Transverse colon (tissue), 4 donors: ENCODE data around the gene LRRC4C. TPM values are rescaled to one million over a fixed set of nuclear protein-coding genes. Genes with fewer than 3 reads are reported as not detected.

Experiments
- DNase-seq: peaks from one replicate; pipeline ENCODE4 v3.0.0-alpha.2; 2019
- H3K27ac ChIP-seq, 4 donors: fragments of 200-600 bp; sonication (generic); 2 replicates each; pipeline ENCODE4 v1.5.1; 2016 to 2018; ENCODE audit warnings: inconsistent platforms in 4 of 4
- H3K27me3 ChIP-seq: fragments of 200-600 bp; sonication (generic); 2 replicates; pipeline ENCODE4 v1.5.1; 2017; ENCODE audit warnings: inconsistent platforms
- H3K36me3 ChIP-seq, 4 donors: fragments of 200-600 bp; sonication (generic); 2 replicates each; pipeline ENCODE4 v1.5.1; 2017 to 2019; ENCODE audit warnings: inconsistent platforms in 4 of 4
- H3K4me1 ChIP-seq, 4 donors: fragments of 200-600 bp; sonication (generic); 2 replicates each; pipeline ENCODE4 v1.5.1; 2017 to 2020; ENCODE audit warnings: inconsistent platforms in 4 of 4
- H3K4me3 ChIP-seq, 4 donors: fragments of 200-600 bp; sonication (generic); 1 replicate in 1 of 4; 2 replicates in 3 of 4; pipeline versions ENCODE4 v1.5.1 to v1.6.1; 2017 to 2019; ENCODE audit warnings: inconsistent platforms in 4 of 4
- H3K9me3 ChIP-seq, 2 donors: fragments of 200-600 bp; sonication (generic); 2 replicates each; pipeline ENCODE4 v1.5.1; 2017 to 2019; ENCODE audit warnings: inconsistent platforms in 2 of 2
- EP300 ChIP-seq: sonication (generic); formaldehyde crosslinking; IDR thresholded peaks from one replicate; pipeline ENCODE4 v1.6.1; 2017; ENCODE audit warnings: antibody characterized with exemption, low read depth
- POLR2A ChIP-seq: fragments of 450-650 bp; IDR thresholded peaks from one replicate; pipeline ENCODE4 v1.6.1; 2016; ENCODE audit warnings: antibody characterized with exemption, mild to moderate bottlenecking, moderate library complexity
- POLR2AphosphoS5 ChIP-seq, 3 donors: sonication (generic); formaldehyde crosslinking; IDR thresholded peaks; one replicate each; pipeline ENCODE4 v1.6.1; 2016; ENCODE audit warnings: antibody characterized with exemption in 3 of 3
- WGBS, 2 donors: methylation state at CpG; one replicate each; pipeline ENCODE4 v1.1.5; 2018; ENCODE audit warnings: low coverage in 1 of 2; 5-methylcytosine and 5-hydroxymethylcytosine counted together
- in situ Hi-C, 4 donors: fragments of 200-750 bp; cut with MboI; loops; one replicate each; pipeline versions ENCODE4 v1.15.0 to v1.15.1; 2017; ENCODE audit warnings: low sequenced_read_pairs in 3 of 4, low pct_ligation_motif_present in 1 of 4, low pct_unique_long_range_greater_than_20kb in 1 of 4
- intact Hi-C: fragments of 100-400 bp; cut with DNase I; formaldehyde crosslinking; loops from one replicate; pipeline ENCODE4 v1.15.1; 2023; ENCODE audit warnings: low total_unique reads
- total RNA-seq, 4 donors: library from RNA; depleted of rRNA; stranded (reverse); fragments of >200 nt; gene quantifications; one replicate each; pipeline ENCODE4 v1.1.0, GENCODE V29; 2016
- TF ChIP-seq, protein P1 (sequence below), 5 experiments: fragments of 200-600 bp in 3 of 5; fragments of 450-650 bp in 2 of 5; sonication (generic) in 3 of 5; IDR thresholded peaks; 1 replicate in 2 of 5; 2 replicates in 3 of 5; pipeline ENCODE4 v1.5.1; 2016 to 2017; ENCODE audit warnings: antibody characterized with exemption in 5 of 5, inconsistent platforms in 3 of 5, mild to moderate bottlenecking in 2 of 5, moderate library complexity in 1 of 5

LRRC4C gene
- total RNA-seq, 4 donors from 2014 or later = 0.55 to 1.9 (median 0.64) TPM; not detected in 1

DNA sequence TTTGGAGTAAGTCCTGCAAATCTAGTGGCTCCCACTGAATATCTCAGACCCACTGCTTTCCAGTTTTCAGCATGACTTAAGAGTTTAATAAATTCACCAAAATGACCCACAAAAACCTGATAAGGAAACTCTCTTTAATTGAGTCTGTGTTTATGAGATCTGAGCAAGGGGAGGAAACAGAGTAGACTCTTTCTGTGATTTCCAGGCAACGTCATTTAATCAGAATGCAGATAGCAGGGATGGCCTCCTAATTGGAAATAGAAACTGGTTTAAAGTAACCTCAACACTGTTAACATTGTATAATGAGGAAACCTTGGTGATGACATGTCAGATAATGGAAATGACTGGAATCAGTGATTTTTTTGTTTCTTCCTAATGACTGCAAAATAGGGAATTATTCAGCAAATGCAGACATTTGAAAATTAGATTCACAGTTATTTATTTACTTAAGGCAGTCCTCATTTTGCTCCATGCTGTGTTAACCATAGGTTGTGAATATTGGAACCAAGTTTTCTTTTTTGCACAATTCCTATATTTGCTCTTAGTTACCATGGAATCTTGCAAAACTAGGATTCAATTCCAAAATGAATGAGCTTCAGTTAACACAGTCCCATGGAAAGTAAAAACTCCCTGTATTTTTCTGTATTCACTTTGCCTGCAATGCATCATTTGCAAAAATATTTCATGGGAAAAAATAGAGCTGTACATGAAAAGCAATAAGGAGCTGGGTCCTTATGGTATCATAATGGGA, 1324.5 kb downstream of the LRRC4C start:
- WGBS, 2 donors = 30 to 38% methylated on average over 1 of the region's 1 CpG
- H3K27me3 ChIP-seq = no peaks in the 10 kb centered on the region
- H3K4me1 ChIP-seq = no peaks in the 10 kb centered on the region
- H3K9me3 ChIP-seq = no peaks in the 10 kb centered on the region
- H3K4me3 ChIP-seq = no peak overlapping the region
- TF ChIP-seq POLR2AphosphoS5 (IDR thresholded peaks at IDR 0.05) = no peak
- TF ChIP-seq EP300 = no peak
- TF ChIP-seq, protein P1, sequence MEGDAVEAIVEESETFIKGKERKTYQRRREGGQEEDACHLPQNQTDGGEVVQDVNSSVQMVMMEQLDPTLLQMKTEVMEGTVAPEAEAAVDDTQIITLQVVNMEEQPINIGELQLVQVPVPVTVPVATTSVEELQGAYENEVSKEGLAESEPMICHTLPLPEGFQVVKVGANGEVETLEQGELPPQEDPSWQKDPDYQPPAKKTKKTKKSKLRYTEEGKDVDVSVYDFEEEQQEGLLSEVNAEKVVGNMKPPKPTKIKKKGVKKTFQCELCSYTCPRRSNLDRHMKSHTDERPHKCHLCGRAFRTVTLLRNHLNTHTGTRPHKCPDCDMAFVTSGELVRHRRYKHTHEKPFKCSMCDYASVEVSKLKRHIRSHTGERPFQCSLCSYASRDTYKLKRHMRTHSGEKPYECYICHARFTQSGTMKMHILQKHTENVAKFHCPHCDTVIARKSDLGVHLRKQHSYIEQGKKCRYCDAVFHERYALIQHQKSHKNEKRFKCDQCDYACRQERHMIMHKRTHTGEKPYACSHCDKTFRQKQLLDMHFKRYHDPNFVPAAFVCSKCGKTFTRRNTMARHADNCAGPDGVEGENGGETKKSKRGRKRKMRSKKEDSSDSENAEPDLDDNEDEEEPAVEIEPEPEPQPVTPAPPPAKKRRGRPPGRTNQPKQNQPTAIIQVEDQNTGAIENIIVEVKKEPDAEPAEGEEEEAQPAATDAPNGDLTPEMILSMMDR (IDR thresholded peaks at IDR 0.05) = no peak
- no peak for TF ChIP-seq POLR2A
- intact Hi-C loops = no loop called here
- in situ Hi-C loops = loop anchor here in 1 of 4 donors (25.0 kb wide), 1 partner anchor 98 kb away; no protein-coding TSS in a partner anchor
- DNase-seq = no peak
- H3K27ac ChIP-seq = no peak overlapping the region
- H3K36me3 ChIP-seq = no peaks in the 10 kb centered on the region

DNA sequence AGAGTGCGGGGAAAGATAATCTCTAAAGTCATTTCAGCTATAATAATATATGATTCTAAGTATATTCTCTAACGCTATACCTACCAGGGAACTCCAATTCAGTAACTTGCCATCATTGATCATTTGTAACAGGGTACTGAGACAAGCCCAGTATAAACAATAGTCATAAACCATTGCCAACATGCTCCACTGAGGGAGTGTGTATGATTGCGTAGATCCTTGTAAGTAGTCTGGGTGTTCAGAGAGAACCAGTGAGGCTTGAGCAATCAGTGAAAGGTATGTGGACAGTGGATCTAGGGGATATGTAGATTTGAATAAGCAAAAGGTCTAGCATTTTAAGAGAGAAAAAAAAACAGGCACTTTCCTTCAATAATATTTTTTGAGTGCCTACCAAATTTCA, 1326.0 kb downstream of the LRRC4C start:
- Histone ChIP-seq H3K27ac (no peak overlapping the region), H3K4me3 (no peak overlapping the region), H3K9me3 (no peaks in the 10 kb centered on the region), H3K27me3 (no peaks in the 10 kb centered on the region), H3K4me1 (no peaks in the 10 kb centered on the region), H3K36me3 (no peaks in the 10 kb centered on the region)
- intact Hi-C loops = no loop called here
- WGBS, 2 donors = 74 to 82% methylated on average over 3 of the region's 3 CpGs
- DNase-seq = no peak
- in situ Hi-C loops = loop anchor here in 1 of 4 donors (25.0 kb wide), 1 partner anchor 96 kb away; no protein-coding TSS in a partner anchor
- no peak for TF ChIP-seq POLR2A
- TF ChIP-seq POLR2AphosphoS5 (IDR thresholded peaks at IDR 0.05) = no peak
- TF ChIP-seq, protein P1 (IDR thresholded peaks at IDR 0.05) = no peak
- TF ChIP-seq EP300 = no peak

DNA sequence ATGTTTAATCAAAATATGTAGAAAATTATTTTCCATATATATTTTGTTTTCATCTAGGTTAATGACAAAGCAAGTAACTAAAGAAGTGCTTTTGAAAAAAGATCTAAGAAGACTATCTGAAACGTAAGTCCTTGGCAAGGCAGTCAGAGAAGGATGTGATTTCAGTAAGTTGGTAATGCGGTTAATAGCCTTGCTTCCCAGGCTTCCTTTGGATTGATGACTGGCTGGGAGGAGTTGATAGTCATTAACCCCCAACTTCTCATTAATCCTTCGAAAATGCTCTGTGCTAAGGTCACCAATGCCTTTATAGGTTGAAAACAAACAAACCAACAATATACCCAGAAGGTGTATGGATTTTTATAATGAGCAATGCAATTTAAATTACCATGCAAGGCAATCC, 1326.5 kb downstream of the LRRC4C start:
- in situ Hi-C loops = loop anchor here in 1 of 4 donors (25.0 kb wide), 1 partner anchor 96 kb away; no protein-coding TSS in a partner anchor
- Histone ChIP-seq H3K9me3 (no peaks in the 10 kb centered on the region), H3K4me3 (no peak overlapping the region), H3K36me3 (no peaks in the 10 kb centered on the region), H3K4me1 (no peaks in the 10 kb centered on the region), H3K27me3 (no peaks in the 10 kb centered on the region), H3K27ac (no peak overlapping the region)
- no peak for DNase-seq
- intact Hi-C loops = no loop called here
- no peak for TF ChIP-seq EP300
- no peak for TF ChIP-seq POLR2A
- TF ChIP-seq POLR2AphosphoS5 (IDR thresholded peaks at IDR 0.05) = no peak
- TF ChIP-seq, protein P1 (IDR thresholded peaks at IDR 0.05) = no peak
- 49 to 64% methylated on average over 2 to 3 of the region's 3 CpGs for WGBS, 2 donors

DNA sequence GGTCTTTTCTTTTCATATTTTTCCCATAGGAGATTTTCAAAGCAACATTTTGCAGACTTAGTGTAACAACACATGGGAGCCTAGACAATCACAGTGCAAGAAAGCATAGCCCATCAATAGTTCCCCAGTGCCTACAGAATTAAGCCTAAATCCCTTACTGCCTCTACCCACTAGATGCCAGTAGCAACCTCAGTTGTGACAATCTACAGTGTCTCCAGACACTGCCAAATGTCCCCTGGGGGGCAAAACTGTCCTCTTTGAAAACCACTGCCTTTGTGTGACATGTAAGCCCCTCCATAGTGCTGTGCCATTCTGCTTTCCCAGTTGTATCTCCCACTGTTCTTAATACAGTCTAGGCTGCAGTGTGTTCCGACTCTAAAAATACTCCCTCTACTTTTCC, 1329.0 kb downstream of the LRRC4C start:
- Histone ChIP-seq H3K27me3 (no peaks in the 10 kb centered on the region), H3K4me1 (no peaks in the 10 kb centered on the region), H3K27ac (no peak overlapping the region), H3K9me3 (no peaks in the 10 kb centered on the region), H3K36me3 (no peaks in the 10 kb centered on the region), H3K4me3 (no peak overlapping the region)
- in situ Hi-C loops (loop anchor here in 1 of 4 donors (25.0 kb wide), 1 partner anchor 93 kb away; no protein-coding TSS in a partner anchor), intact Hi-C loops (no loop called here)
- WGBS, 2 donors = 79 to 100% methylated on average over 1 of the region's 1 CpG
- no peak for DNase-seq
- TF ChIP-seq POLR2A (no peak), POLR2AphosphoS5 (IDR thresholded peaks at IDR 0.05) (no peak)
